Left hindlimb (tissue), 1 donor: ENCODE results near the gene ACE.

Source experiments
- DNase-seq: peaks from one replicate; pipeline ENCODE4 v3.0.0-alpha.2; 2018

ACE gene

GRCh38 chr17:63517825-63518534 is 41.1 kb downstream of the ACE start:
- DNase-seq: no peak

- no peak for DNase-seq
Observed at GRCh38 chr17:63519116-63519881, 42.4 kb downstream of the ACE start.

- no peak for DNase-seq
Observed at GRCh38 chr17:63519972-63520882, 43.4 kb downstream of the ACE start.

- no peak for DNase-seq
Observed at GRCh38 chr17:63523253-63523855, 46.5 kb downstream of the ACE start, which contains the start of gene KCNH6. TSS of gene KCNH6 (plus strand) at chr17:63523358. CDS start at chr17:63523414, 56 bp downstream.

- no peak for DNase-seq
Observed at GRCh38 chr17:63524051-63524450, 47.2 kb downstream of the ACE start.

GRCh38 chr17:63525190-63525946 is 48.5 kb downstream of the ACE start:
- no peak for DNase-seq

GRCh38 chr17:63526861-63527260 is 50.0 kb downstream of the ACE start:
- no peak for DNase-seq

- no peak for DNase-seq
Observed at GRCh38 chr17:63528183-63528582, 51.3 kb downstream of the ACE start.

- DNase-seq: no peak
Observed at GRCh38 chr17:63529711-63530556, 53.1 kb downstream of the ACE start.

- no peak for DNase-seq
Observed at GRCh38 chr17:63530557-63531021, 53.7 kb downstream of the ACE start.

GRCh38 chr17:63531022-63531965 is 54.4 kb downstream of the ACE start:
- no peak for DNase-seq

GRCh38 chr17:63533433-63534077 is 56.7 kb downstream of the ACE start:
- no peak for DNase-seq

GRCh38 chr17:63534078-63534570 is 57.3 kb downstream of the ACE start:
- no peak for DNase-seq

- no peak for DNase-seq
Observed at GRCh38 chr17:63534816-63535455, 58.1 kb downstream of the ACE start.

GRCh38 chr17:63535640-63536039 is 58.8 kb downstream of the ACE start:
- no peak for DNase-seq

- DNase-seq: no peak
Observed at GRCh38 chr17:63537001-63537400, 60.1 kb downstream of the ACE start.

- no peak for DNase-seq
Observed at GRCh38 chr17:63537991-63538692, 61.3 kb downstream of the ACE start.
